Measurements from ENCODE around the gene EVPL. TPM values are rescaled to one million over a fixed set of nuclear protein-coding genes. Genes with fewer than 3 reads are reported as not detected.

The EVPL gene
- total and polyA plus RNA-seq, 10 of the 15 experiments (the other 5 are each of a cell fraction or from before 2014, with no cell fraction given) = 0.03 TPM; not detected in 9

- TF ChIP-seq, protein P1, sequence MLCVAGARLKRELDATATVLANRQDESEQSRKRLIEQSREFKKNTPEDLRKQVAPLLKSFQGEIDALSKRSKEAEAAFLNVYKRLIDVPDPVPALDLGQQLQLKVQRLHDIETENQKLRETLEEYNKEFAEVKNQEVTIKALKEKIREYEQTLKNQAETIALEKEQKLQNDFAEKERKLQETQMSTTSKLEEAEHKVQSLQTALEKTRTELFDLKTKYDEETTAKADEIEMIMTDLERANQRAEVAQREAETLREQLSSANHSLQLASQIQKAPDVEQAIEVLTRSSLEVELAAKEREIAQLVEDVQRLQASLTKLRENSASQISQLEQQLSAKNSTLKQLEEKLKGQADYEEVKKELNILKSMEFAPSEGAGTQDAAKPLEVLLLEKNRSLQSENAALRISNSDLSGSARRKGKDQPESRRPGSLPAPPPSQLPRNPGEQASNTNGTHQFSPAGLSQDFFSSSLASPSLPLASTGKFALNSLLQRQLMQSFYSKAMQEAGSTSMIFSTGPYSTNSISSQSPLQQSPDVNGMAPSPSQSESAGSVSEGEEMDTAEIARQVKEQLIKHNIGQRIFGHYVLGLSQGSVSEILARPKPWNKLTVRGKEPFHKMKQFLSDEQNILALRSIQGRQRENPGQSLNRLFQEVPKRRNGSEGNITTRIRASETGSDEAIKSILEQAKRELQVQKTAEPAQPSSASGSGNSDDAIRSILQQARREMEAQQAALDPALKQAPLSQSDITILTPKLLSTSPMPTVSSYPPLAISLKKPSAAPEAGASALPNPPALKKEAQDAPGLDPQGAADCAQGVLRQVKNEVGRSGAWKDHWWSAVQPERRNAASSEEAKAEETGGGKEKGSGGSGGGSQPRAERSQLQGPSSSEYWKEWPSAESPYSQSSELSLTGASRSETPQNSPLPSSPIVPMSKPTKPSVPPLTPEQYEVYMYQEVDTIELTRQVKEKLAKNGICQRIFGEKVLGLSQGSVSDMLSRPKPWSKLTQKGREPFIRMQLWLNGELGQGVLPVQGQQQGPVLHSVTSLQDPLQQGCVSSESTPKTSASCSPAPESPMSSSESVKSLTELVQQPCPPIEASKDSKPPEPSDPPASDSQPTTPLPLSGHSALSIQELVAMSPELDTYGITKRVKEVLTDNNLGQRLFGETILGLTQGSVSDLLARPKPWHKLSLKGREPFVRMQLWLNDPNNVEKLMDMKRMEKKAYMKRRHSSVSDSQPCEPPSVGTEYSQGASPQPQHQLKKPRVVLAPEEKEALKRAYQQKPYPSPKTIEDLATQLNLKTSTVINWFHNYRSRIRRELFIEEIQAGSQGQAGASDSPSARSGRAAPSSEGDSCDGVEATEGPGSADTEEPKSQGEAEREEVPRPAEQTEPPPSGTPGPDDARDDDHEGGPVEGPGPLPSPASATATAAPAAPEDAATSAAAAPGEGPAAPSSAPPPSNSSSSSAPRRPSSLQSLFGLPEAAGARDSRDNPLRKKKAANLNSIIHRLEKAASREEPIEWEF (IDR thresholded peaks at IDR 0.05; ENCODE audit: insufficient replicate concordance, low read depth, low read length) = no peak
- TF ChIP-seq WRNIP1 (IDR thresholded peaks at IDR 0.05; ENCODE audit: borderline replicate concordance, low read depth, low read length) = no peak
Observed at GRCh38 chr17:75970626-75971025, 56.5 kb downstream of the EVPL start (continued).

- WGBS (ENCODE audit: insufficient coverage, insufficient replicate concordance, low lambda C conversion rate, missing lambda C conversion rate) = 68% methylated on average over 4 of the region's 4 CpGs
- intact Hi-C loops (cut with micrococcal nuclease; ENCODE audit: unreplicated experiment) = no loop called here
- ChIA-PET SMC1A (ENCODE audit: uncharacterized antibody, unreplicated experiment) (interaction anchor here (1.0 to 1.1 kb wide), 2 partner anchors 10 to 34 kb away, joined by 3 read pairs; no protein-coding TSS in a partner anchor), POLR2A (interaction anchor here (0.6 to 0.7 kb wide), 2 partner anchors 8 to 195 kb away, joined by 3 to 5 read pairs; no protein-coding TSS in a partner anchor), CTCF (interaction anchor here (1.3 kb wide), 2 partner anchors 9 to 11 kb away, joined by 3 to 4 read pairs; no protein-coding TSS in a partner anchor), RAD21 (ENCODE audit: unreplicated experiment) (interaction anchor here (0.5 kb wide), 1 partner anchor 56 kb away, joined by 3 read pairs; no protein-coding TSS in a partner anchor)
- no peak for FAIRE-seq
- H3K9ac ChIP-seq (ENCODE audit: control insufficient read depth, insufficient read depth, low read length) = no peak overlapping the region
- H3K4me3 ChIP-seq = no peak overlapping the region
- no peaks in the 10 kb centered on the region for H3K36me3 ChIP-seq (ENCODE audit: control insufficient read depth in 2 of 2, insufficient read depth in 2 of 2, low read length in 1 of 2)
- in situ Hi-C loops (cut with MboI) = no loop called here
- H3K27ac ChIP-seq (ENCODE audit: control insufficient read depth, insufficient read depth) = no peak overlapping the region
- no peaks in the 10 kb centered on the region for H3K9me3 ChIP-seq (replicated peaks; ENCODE audit: control insufficient read depth, insufficient read depth, low read length)
- no peak overlapping the region for H3K4me2 ChIP-seq (ENCODE audit: control insufficient read depth, insufficient read depth)
- no peaks in the 10 kb centered on the region for H4K20me1 ChIP-seq (ENCODE audit: control insufficient read depth, insufficient read depth)
- no peak for ATAC-seq
- H3K79me2 ChIP-seq (ENCODE audit: control insufficient read depth, insufficient read depth, low read length) = no peaks in the 10 kb centered on the region
- DNase-seq (ENCODE audit: low read depth, low spot score) = no peak
- H2AFZ ChIP-seq (ENCODE audit: control insufficient read depth, low read depth, low read length) = no peak overlapping the region
- no peaks in the 10 kb centered on the region for H3K27me3 ChIP-seq (replicated peaks in 1 of 2; ENCODE audit: control insufficient read depth in 2 of 2, insufficient read depth in 2 of 2, low read length in 1 of 2)
- BruUV-seq (replicated peaks) = TSS peak; percentile 40
- H3K4me1 ChIP-seq (ENCODE audit: control insufficient read depth, insufficient read depth, low read length) = no peaks in the 10 kb centered on the region
- TF ChIP-seq CBX3 (IDR thresholded peaks at IDR 0.05; ENCODE audit: borderline replicate concordance, low read depth) = no peak
- no peak for TF ChIP-seq BCL11A (IDR thresholded peaks at IDR 0.05; ENCODE audit: low read depth, low read length)
- TF ChIP-seq SKIL (IDR thresholded peaks at IDR 0.05; ENCODE audit: low read depth, poor library complexity, severe bottlenecking) = no peak
- no peak for TF ChIP-seq NFXL1 (IDR thresholded peaks at IDR 0.05; ENCODE audit: borderline replicate concordance)
- TF ChIP-seq EED (IDR thresholded peaks at IDR 0.05; ENCODE audit: low read depth) = no peak
- TF ChIP-seq BCL3 (IDR thresholded peaks at IDR 0.05; ENCODE audit: borderline replicate concordance, insufficient read depth, low read depth, low read length, poor library complexity, severe bottlenecking) = no peak
- TF ChIP-seq RELB (IDR thresholded peaks at IDR 0.05; ENCODE audit: low read depth) = no peak
- TF ChIP-seq LARP7 (IDR thresholded peaks at IDR 0.05) = no peak
- no peak for TF ChIP-seq HDAC2 (IDR thresholded peaks at IDR 0.05)
- TF ChIP-seq ZSCAN29 (IDR thresholded peaks at IDR 0.05) = no peak
Observed at GRCh38 chr17:75970011-75970523, 57.0 kb downstream of the EVPL start.

All from GM12878 (cell line).